ENCODE measurements around the gene GRM4. TPM values are rescaled to one million over a fixed set of nuclear protein-coding genes. Genes with fewer than 3 reads are reported as not detected.

The GRM4 gene
- total and polyA plus RNA-seq, 5 donors from 2014 or later: not detected

- no peaks in the 10 kb centered on the region for H3K9me3 Mint-ChIP-seq
- no peak overlapping the region for H3K27ac Mint-ChIP-seq
- Histone ChIP-seq H3K36me3 (ENCODE audit: control insufficient read depth, insufficient read depth, low read length) (no peaks in the 10 kb centered on the region), H3K9me3 (ENCODE audit: control insufficient read depth in 2 of 2, low read length in 2 of 2) (no peaks in the 10 kb centered on the region), H3K27ac (ENCODE audit: insufficient read depth, low read length, poor library complexity, severe bottlenecking) (no peak overlapping the region), H3K27me3 (ENCODE audit: control insufficient read depth, insufficient read depth, low read length) (no peaks in the 10 kb centered on the region), H3K4me3 (ENCODE audit: low read depth, low read length) (no peak overlapping the region), H3K4me1 (ENCODE audit: control insufficient read depth, insufficient read depth, low read length, poor library complexity, severe bottlenecking) (no peaks in the 10 kb centered on the region)
- no peak for ATAC-seq (ENCODE audit: low read depth in 2 of 2)
- no peak for DNase-seq
- peaks cover 7% of the 10 kb centered on the region for H3K27me3 Mint-ChIP-seq
- H3K4me3 Mint-ChIP-seq: no peak overlapping the region
- no peaks in the 10 kb centered on the region for H3K36me3 Mint-ChIP-seq
- no peaks in the 10 kb centered on the region for H3K4me1 Mint-ChIP-seq
Measured at GRCh38 chr6:34106421-34106820, 39.5 kb downstream of the GRM4 start.

DNA sequence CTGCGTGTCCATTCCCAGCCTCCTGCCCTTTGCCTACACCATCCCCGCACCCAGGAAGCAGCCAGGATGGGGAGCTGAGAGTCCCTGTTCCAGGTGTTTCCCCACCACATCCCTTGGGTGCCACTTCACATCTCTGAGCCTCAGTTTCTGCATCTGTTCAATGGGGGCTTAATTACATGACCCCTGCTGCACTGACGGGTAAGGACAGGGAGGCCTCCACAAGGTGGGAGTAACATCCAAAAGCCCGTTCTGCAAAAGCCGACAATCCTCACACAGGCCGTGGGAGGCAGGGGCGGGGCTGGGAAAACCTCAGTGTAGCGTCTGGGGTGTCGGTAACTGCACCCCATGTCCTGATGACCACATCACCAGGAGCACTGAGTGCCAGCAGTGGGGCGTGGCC, 41.3 kb downstream of the GRM4 start:
- no peak overlapping the region for H3K4me3 ChIP-seq (ENCODE audit: low read depth, low read length)
- no peaks in the 10 kb centered on the region for H3K36me3 ChIP-seq (ENCODE audit: control insufficient read depth, insufficient read depth, low read length)
- Mint-ChIP-seq H3K27ac (no peak overlapping the region), H3K4me3 (no peak overlapping the region), H3K27me3 (peaks cover 7% of the 10 kb centered on the region), H3K4me1 (no peaks in the 10 kb centered on the region), H3K36me3 (no peaks in the 10 kb centered on the region), H3K9me3 (no peaks in the 10 kb centered on the region)
- DNase-seq: no peak
- H3K27me3 ChIP-seq (ENCODE audit: control insufficient read depth, insufficient read depth, low read length): no peaks in the 10 kb centered on the region
- H3K4me1 ChIP-seq (ENCODE audit: control insufficient read depth, insufficient read depth, low read length, poor library complexity, severe bottlenecking): no peaks in the 10 kb centered on the region
- no peak for ATAC-seq (ENCODE audit: low read depth in 2 of 2)
- H3K9me3 ChIP-seq (ENCODE audit: control insufficient read depth in 2 of 2, low read length in 2 of 2): no peaks in the 10 kb centered on the region
- no peak overlapping the region for H3K27ac ChIP-seq (ENCODE audit: insufficient read depth, low read length, poor library complexity, severe bottlenecking)

DNA sequence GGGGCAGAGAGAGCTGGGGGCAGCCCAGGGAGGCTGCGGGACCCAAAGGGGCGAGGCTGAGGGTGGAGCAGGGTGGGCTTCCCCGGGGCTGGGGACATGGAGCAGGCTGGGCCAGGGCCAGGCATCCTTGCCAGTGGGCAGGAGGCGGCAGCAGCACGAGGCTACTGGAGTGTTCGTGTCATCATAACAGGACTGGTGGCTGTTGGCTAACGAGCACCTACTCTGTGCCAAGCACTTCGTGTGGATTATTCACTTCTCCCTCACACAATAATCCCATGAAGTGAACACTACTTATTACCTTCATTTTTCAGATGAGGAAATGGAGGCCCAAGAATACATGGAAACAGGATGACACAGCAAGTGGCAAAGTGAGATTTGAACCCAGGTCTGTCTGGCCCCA, 41.7 kb downstream of the GRM4 start:
- H3K27me3 Mint-ChIP-seq: peaks cover 7% of the 10 kb centered on the region
- DNase-seq (no peak), ATAC-seq (ENCODE audit: low read depth in 2 of 2) (no peak)
- Histone ChIP-seq H3K36me3 (ENCODE audit: control insufficient read depth, insufficient read depth, low read length) (no peaks in the 10 kb centered on the region), H3K9me3 (ENCODE audit: control insufficient read depth in 2 of 2, low read length in 2 of 2) (no peaks in the 10 kb centered on the region), H3K4me1 (ENCODE audit: control insufficient read depth, insufficient read depth, low read length, poor library complexity, severe bottlenecking) (no peaks in the 10 kb centered on the region), H3K4me3 (ENCODE audit: low read depth, low read length) (no peak overlapping the region), H3K27ac (ENCODE audit: insufficient read depth, low read length, poor library complexity, severe bottlenecking) (no peak overlapping the region), H3K27me3 (ENCODE audit: control insufficient read depth, insufficient read depth, low read length) (no peaks in the 10 kb centered on the region)
- no peak overlapping the region for H3K27ac Mint-ChIP-seq
- H3K9me3 Mint-ChIP-seq: no peaks in the 10 kb centered on the region
- H3K4me1 Mint-ChIP-seq: no peaks in the 10 kb centered on the region
- H3K4me3 Mint-ChIP-seq: no peak overlapping the region
- no peaks in the 10 kb centered on the region for H3K36me3 Mint-ChIP-seq

- no peaks in the 10 kb centered on the region for H3K36me3 ChIP-seq (ENCODE audit: control insufficient read depth, insufficient read depth, low read length)
- H3K27me3 ChIP-seq (ENCODE audit: control insufficient read depth, insufficient read depth, low read length): no peaks in the 10 kb centered on the region
- no peaks in the 10 kb centered on the region for H3K4me1 Mint-ChIP-seq
- no peaks in the 10 kb centered on the region for H3K9me3 ChIP-seq (ENCODE audit: control insufficient read depth in 2 of 2, low read length in 2 of 2)
- no peaks in the 10 kb centered on the region for H3K36me3 Mint-ChIP-seq
- H3K9me3 Mint-ChIP-seq: no peaks in the 10 kb centered on the region
- no peak overlapping the region for H3K4me3 ChIP-seq (ENCODE audit: low read depth, low read length)
- H3K27ac ChIP-seq (ENCODE audit: insufficient read depth, low read length, poor library complexity, severe bottlenecking): no peak overlapping the region
- ATAC-seq (ENCODE audit: low read depth in 2 of 2): no peak
- DNase-seq: no peak
- H3K4me1 ChIP-seq (ENCODE audit: control insufficient read depth, insufficient read depth, low read length, poor library complexity, severe bottlenecking): no peaks in the 10 kb centered on the region
- H3K4me3 Mint-ChIP-seq: no peak overlapping the region
- no peak overlapping the region for H3K27ac Mint-ChIP-seq
- peaks cover under 1% of the 10 kb centered on the region for H3K27me3 Mint-ChIP-seq
Measured at GRCh38 chr6:34103321-34103720, 42.6 kb downstream of the GRM4 start.

DNA sequence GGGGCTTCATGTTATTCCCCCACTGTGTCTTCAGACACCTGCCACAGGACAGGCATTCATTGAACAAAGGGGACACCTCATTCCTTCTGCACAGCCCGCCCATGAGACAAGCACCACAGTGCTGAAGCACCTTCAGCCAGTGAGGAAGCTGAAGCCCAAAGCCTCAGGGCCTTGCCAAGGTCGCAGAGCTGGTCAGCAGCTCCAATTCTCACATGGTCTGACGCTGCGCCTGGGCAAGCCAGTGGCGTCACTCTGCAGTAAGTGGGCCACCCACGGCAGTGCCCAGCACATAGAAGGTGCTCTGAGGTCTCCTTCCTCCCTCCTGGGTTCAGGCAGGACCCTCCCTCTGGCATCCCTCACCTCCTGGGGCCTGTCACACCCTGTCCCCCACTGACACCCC, 43.2 kb downstream of the GRM4 start:
- peaks cover 4% of the 10 kb centered on the region for H3K27me3 Mint-ChIP-seq
- no peak overlapping the region for H3K4me3 ChIP-seq (ENCODE audit: low read depth, low read length)
- H3K36me3 ChIP-seq (ENCODE audit: control insufficient read depth, insufficient read depth, low read length): no peaks in the 10 kb centered on the region
- no peak overlapping the region for H3K27ac ChIP-seq (ENCODE audit: insufficient read depth, low read length, poor library complexity, severe bottlenecking)
- no peaks in the 10 kb centered on the region for H3K36me3 Mint-ChIP-seq
- no peaks in the 10 kb centered on the region for H3K9me3 ChIP-seq (ENCODE audit: control insufficient read depth in 2 of 2, low read length in 2 of 2)
- H3K27me3 ChIP-seq (ENCODE audit: control insufficient read depth, insufficient read depth, low read length): no peaks in the 10 kb centered on the region
- ATAC-seq (ENCODE audit: low read depth in 2 of 2): no peak
- H3K4me3 Mint-ChIP-seq: no peak overlapping the region
- H3K4me1 ChIP-seq (ENCODE audit: control insufficient read depth, insufficient read depth, low read length, poor library complexity, severe bottlenecking): no peaks in the 10 kb centered on the region
- no peaks in the 10 kb centered on the region for H3K4me1 Mint-ChIP-seq
- DNase-seq: no peak
- H3K9me3 Mint-ChIP-seq: no peaks in the 10 kb centered on the region
- H3K27ac Mint-ChIP-seq: no peak overlapping the region

- no peaks in the 10 kb centered on the region for H3K9me3 ChIP-seq (ENCODE audit: control insufficient read depth in 2 of 2, low read length in 2 of 2)
- no peaks in the 10 kb centered on the region for H3K36me3 Mint-ChIP-seq
- H3K27ac ChIP-seq (ENCODE audit: insufficient read depth, low read length, poor library complexity, severe bottlenecking): no peak overlapping the region
- H3K27ac Mint-ChIP-seq: no peak overlapping the region
- no peaks in the 10 kb centered on the region for H3K36me3 ChIP-seq (ENCODE audit: control insufficient read depth, insufficient read depth, low read length)
- no peak overlapping the region for H3K4me3 ChIP-seq (ENCODE audit: low read depth, low read length)
- no peaks in the 10 kb centered on the region for H3K4me1 Mint-ChIP-seq
- no peaks in the 10 kb centered on the region for H3K27me3 ChIP-seq (ENCODE audit: control insufficient read depth, insufficient read depth, low read length)
- no peak overlapping the region for H3K4me3 Mint-ChIP-seq
- no peaks in the 10 kb centered on the region for H3K4me1 ChIP-seq (ENCODE audit: control insufficient read depth, insufficient read depth, low read length, poor library complexity, severe bottlenecking)
- H3K27me3 Mint-ChIP-seq: peaks cover 4% of the 10 kb centered on the region
- DNase-seq (no peak), ATAC-seq (ENCODE audit: low read depth in 2 of 2) (no peak)
- H3K9me3 Mint-ChIP-seq: no peaks in the 10 kb centered on the region
Measured at GRCh38 chr6:34102099-34102656, 43.7 kb downstream of the GRM4 start.

- Mint-ChIP-seq H3K36me3 (no peaks in the 10 kb centered on the region), H3K4me1 (no peaks in the 10 kb centered on the region), H3K9me3 (peaks cover 0 to 4% (median 0%) of the 10 kb centered on the region in 7 donors), H3K4me3 (no peak overlapping the region), H3K27me3 (peaks cover 10% of the 10 kb centered on the region), H3K27ac (no peak overlapping the region)
- Histone ChIP-seq H3K4me3 (ENCODE audit: low read depth, low read length) (no peak overlapping the region), H3K27me3 (ENCODE audit: control insufficient read depth, insufficient read depth, low read length) (no peaks in the 10 kb centered on the region), H3K4me1 (ENCODE audit: control insufficient read depth, insufficient read depth, low read length, poor library complexity, severe bottlenecking) (no peaks in the 10 kb centered on the region), H3K36me3 (ENCODE audit: control insufficient read depth, insufficient read depth, low read length) (no peaks in the 10 kb centered on the region), H3K27ac (ENCODE audit: insufficient read depth, low read length, poor library complexity, severe bottlenecking) (no peak overlapping the region), H3K9me3 (ENCODE audit: control insufficient read depth in 2 of 2, low read length in 2 of 2) (no peaks in the 10 kb centered on the region)
- ATAC-seq (ENCODE audit: low read depth in 2 of 2) (no peak), DNase-seq (no peak)
Measured at GRCh38 chr6:34100788-34101187, 45.1 kb downstream of the GRM4 start.

DNA sequence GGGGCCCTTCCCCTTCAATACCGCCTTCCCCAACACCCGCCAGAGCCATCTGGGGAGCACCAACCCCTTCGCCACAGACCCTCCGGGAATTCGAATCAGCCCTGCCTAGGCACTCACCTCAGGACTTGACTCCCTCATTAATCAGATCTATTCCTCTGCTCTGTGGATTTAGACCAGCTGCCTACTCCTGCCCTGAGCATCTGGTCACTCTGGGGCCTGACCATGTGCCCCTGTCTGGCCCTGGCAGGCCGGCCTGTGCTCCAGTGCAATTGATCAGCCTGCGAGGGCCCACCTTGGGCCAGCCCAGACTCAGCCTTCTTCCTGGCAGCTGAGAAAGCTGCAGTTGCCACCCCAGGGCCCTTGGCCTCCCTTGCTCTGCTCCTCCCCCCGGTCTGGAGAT, 46.0 kb downstream of the GRM4 start:
- no peaks in the 10 kb centered on the region for H3K27me3 ChIP-seq (ENCODE audit: control insufficient read depth, insufficient read depth, low read length)
- Mint-ChIP-seq H3K9me3 (peaks cover 0 to 4% (median 0%) of the 10 kb centered on the region in 7 donors), H3K27ac (peak overlapping the region in 1 of 3 donors; percentile 67)

More for the DNA sequence above, 46.0 kb downstream of the GRM4 start:
- ATAC-seq (ENCODE audit: low read depth in 2 of 2) (no peak), DNase-seq (no peak)
- Histone ChIP-seq H3K36me3 (ENCODE audit: control insufficient read depth, insufficient read depth, low read length) (no peaks in the 10 kb centered on the region), H3K9me3 (ENCODE audit: control insufficient read depth in 2 of 2, low read length in 2 of 2) (no peaks in the 10 kb centered on the region), H3K4me1 (ENCODE audit: control insufficient read depth, insufficient read depth, low read length, poor library complexity, severe bottlenecking) (no peaks in the 10 kb centered on the region), H3K27ac (ENCODE audit: insufficient read depth, low read length, poor library complexity, severe bottlenecking) (no peak overlapping the region), H3K4me3 (ENCODE audit: low read depth, low read length) (no peak overlapping the region)
- Mint-ChIP-seq H3K27me3 (peaks cover 10% of the 10 kb centered on the region), H3K36me3 (no peaks in the 10 kb centered on the region), H3K4me1 (no peaks in the 10 kb centered on the region), H3K4me3 (no peak overlapping the region)

Measured in CD4-positive, CD25-positive, alpha-beta regulatory T cell (primary cell).